GM18498 (cell line): Measurements from ENCODE around the gene CRX.
"Not testable (repeated sequence)": the region's sequence is repeated elsewhere in the genome, so short reads cannot be mapped to it uniquely, and the experiment has no call there.

ENCODE experiments used
- ATAC-seq: cut with Tn5 transposase; IDR thresholded peaks from one replicate; pipeline ENCODE4 v1.9.1; 2021; ENCODE audit warnings: mild to moderate bottlenecking, moderate library complexity; ENCODE audit not compliant: unreplicated experiment

CRX gene

DNA sequence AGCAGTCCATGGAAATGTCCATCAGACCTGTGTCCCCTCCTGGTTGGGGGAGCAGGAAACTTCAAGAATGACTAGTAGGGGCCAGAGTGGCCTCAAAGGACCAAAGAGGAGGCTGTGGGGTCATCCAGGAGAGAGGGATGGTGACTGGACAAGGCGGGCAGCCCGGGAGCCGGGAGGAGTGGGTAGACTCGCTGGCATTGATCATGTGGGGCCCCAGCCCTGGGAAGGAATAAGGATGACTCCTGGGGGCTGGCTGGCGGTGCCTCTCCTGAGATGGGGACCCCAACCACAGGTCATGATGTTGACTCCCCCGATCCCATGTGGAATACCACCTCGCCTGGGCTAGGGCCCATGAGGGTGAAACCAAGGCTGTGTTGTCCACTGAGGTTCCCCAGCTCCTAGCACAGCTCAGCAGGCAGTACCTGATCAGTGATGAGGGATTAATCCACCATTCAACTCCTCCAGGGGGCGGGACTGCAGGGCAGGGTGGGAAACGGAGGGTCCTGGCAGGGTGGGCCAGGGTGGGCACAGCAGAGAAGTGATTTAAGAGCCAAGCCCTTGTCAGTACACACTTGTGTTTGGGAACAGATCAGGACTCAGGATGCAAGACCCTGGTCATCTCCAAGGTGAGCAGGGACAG is 37.0 kb downstream of the CRX start, which contains the start of gene TPRX2:
TPRX2 (plus strand) TSS at position 590 of the 640 bp plus-strand sequence; CDS start at position 602, 12 bp downstream.
- not testable (repeated sequence) for ATAC-seq

DNA sequence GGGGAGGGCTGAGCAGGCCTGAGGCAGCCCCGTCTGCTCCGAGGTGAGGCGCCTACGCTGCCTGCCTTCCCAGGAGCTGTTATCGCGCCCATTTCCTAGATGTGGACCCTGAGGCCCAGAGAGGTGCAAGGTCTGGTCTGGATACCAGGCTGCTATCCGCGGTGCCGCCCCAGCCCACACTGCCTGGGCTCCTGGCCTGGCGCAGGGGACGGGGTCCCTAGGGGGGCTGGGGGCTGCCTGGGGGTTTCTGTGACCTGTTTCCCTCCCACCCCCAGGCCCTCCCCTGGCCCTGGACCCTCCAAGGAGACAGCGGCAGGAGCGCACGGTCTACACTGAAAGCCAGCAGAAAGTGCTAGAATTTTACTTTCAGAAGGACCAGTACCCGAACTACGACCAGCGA is 38.1 kb downstream of the CRX start:
- ATAC-seq: not testable (repeated sequence)

DNA sequence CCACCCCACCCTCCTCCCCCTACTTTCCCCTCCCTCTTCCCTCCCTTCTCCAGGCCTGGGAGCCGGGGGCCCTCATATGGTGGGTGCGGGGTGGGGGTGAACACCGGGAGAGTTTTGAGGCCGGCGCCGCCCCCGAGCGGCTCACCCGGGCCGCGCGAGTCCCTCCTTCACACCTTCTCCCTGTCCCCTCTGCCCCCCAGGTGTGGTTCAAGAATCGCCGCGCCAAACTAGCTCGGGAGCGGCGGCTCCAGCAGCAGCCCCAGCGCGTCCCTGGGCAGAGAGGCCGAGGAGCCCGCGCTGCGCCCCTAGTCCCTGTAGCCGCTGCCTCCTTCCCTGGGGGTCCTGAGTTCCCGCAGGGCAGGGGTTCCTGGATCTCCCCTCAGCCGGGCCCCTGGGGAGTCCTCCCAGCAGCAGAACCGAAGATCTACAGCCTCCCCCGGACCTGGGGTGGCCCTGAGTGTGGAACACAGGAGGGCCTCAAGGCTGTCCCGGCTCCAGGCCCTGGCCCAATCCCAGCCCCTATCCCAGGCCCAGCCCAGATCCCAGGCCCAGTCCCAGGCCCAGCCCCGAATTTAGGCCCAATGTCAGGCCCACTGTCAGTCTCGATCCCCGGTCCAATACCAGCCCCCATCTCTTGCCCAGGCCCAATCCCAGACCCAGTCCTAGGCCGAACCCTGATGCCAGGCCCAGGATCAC is 39.0 kb downstream of the CRX start:
- no peak for ATAC-seq

DNA sequence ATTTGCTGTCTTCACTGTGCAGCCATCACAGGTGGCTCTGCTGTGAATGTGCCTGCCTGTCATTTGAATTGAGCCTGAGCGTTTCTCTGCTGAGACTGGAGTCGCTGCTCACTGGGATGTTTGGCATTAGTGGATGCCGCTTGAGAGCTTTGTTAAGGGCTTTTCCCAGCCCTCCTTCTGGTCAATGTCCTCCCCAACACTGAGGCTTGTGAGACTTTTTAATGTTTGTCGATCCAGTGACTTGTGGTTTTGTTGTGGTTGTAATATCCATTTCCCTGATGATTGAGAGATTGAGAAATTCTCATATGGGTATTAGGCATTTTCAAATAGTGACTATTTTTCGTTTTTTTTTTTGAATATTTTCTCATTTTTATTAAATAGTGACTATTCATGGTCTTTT is 39.9 kb downstream of the CRX start:
- no peak for ATAC-seq

DNA sequence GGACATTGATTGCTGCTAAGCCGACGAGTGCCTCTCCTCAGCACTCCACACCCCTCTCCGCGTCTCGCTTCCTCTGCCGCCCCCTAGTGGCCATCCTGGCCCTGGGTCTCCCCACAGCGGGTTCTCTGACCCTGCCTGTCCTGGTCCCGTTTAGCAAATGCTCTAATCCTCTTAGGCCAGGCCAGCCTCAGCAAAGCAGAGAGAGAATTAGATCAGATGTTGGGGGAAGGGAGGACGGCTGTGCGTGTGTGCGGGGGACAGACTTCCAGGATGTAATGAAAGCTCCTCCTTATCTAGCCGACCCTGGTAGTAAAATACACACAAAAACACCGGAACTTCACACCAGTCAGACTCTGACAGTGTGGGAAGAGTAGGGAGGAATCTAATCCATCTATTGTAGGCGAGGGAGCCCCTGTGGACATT is 41.8 kb downstream of the CRX start:
- no peak for ATAC-seq

DNA sequence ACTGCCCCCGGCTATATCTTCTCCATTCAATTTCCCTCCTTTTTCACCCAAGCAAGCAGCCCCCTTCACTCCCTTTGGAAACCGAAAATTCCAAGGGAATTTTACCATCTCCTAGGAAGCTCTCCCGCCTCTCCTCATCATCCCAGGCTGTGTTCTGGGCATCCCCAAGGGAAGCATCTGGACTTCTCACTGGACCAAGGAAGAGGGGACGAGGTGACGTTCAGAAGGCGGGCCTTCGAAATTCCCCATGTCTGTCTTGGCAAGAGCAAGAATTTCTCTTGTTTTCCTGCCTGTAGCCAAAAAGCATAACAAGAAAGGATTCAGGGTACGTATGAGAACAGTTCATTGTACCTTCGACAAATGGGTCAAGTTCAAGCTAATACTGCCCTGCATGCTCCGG is 43.4 kb downstream of the CRX start:
- ATAC-seq: no peak

DNA sequence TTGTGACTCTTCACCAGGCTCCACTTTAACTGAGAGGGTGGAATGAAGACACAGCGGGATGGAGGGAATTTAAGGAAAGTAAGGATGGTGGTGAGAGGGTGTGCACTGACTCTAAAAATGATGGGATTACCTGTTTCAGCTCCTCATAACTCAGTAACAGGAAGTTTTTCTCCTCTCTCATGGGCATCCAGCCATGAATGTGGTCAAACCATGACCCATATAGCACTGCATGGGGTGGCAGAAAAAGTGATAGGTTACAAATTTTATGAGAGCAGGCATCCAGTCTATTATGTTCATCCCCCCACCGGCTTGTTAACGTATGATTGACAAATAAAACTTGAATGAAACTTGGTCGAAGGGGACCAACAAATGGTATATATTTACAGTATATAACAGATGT is 57.2 kb downstream of the CRX start:
- ATAC-seq: no peak

DNA sequence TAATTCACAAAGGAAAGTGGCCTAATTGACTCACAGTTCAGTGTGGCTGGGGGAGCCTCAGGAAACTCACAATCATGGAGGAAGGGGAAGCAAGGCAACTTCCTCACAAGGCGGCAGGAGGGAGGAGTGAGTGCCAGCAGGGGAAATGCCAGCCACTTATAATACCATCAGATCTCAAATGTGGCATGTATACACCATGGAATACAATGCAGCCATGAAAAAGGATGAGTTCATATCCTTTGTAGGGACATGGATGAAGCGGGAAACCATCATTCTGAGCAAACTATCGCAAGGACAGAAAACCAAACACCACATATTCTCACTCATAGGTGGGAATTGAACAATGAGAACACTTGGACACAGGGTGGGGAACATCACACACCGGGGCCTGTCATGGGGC is 57.6 kb downstream of the CRX start:
- ATAC-seq: not testable (repeated sequence)

DNA sequence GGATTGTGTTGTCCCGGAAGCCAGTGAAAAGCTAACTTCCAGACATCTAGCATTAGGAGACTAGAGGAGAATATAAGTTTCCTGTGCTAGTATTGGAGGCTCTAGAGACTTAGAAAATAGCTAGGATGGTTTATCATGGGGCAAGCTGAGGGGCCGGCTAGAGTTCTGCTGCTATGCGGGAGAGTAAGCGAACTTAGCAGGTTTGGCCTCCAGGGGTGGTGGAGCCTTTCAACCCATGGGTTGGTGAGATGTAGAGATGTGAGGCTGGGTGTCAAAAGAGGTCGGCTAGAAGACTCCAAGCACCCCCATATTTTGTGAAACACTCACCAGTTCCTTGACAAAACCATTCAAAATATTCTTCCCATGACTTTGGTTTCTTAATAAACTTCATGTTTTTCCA is 60.0 kb downstream of the CRX start:
- ATAC-seq: no peak

DNA sequence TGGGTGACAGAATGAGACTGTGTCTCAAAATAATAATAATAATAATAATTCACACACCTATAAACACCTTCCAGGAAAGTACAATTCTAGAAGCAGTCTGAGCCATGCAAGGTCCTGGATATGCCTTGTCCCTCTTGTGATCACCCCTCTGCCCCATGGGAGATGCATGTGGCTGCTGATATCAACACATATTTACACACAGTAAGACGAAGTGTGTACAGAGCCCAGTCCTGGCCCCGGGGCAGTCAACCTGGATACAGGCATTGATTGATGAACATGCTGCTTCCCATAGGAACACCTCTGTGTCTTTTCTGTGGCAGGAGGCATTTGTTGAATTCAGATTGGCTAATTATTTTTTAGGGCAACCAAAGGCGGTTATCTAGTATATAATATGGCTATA is 61.2 kb downstream of the CRX start:
- no peak for ATAC-seq

DNA sequence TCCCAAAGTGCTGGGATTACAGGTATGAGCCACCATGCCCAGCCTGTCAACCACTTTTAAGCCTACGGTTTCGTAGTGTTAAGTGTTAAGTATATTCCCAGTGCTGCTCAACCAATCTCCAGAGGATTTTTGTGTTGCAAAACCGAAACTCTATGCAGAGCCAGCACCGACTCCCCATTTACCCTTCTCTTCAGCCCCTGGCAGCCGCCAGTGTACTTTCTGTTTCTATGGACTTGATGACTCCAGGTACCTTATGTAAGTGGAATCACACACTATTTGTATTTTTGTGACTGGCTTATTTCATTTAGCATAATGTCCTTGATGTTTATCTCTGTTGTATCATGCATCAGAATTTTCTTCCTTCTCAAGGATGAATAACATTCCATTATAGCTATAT is 63.3 kb downstream of the CRX start:
- ATAC-seq: no peak

DNA sequence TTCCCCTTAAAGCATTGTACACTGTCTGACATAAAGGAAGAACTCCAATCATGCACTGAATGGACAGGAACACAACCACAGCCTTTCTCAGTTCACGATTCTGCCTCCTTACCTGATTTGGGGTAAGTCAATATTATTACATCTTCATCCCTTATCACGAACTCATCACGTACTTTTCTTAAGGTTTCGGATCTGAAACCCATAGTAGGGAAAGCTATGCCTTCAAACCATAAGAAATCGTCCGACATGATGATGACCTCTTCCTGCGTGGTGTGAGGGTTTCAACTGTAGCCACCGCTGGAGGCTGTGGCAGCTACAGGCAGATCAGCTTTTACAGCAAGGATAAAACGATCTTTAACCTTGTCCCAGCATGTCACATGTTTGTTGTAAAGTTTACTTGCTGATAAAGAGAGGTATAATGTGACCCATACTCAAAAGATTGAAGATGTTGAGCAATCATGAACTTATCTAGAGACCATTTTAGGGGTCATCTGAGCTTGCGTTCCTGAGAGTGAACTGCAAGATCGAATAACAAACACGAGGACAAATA is 64.3 kb downstream of the CRX start, which contains the start of gene SULT2A1:
SULT2A1 (minus strand) TSS at position 306 of the 550 bp plus-strand sequence; CDS start at position 248, 58 bp downstream.
- ATAC-seq: no peak

DNA sequence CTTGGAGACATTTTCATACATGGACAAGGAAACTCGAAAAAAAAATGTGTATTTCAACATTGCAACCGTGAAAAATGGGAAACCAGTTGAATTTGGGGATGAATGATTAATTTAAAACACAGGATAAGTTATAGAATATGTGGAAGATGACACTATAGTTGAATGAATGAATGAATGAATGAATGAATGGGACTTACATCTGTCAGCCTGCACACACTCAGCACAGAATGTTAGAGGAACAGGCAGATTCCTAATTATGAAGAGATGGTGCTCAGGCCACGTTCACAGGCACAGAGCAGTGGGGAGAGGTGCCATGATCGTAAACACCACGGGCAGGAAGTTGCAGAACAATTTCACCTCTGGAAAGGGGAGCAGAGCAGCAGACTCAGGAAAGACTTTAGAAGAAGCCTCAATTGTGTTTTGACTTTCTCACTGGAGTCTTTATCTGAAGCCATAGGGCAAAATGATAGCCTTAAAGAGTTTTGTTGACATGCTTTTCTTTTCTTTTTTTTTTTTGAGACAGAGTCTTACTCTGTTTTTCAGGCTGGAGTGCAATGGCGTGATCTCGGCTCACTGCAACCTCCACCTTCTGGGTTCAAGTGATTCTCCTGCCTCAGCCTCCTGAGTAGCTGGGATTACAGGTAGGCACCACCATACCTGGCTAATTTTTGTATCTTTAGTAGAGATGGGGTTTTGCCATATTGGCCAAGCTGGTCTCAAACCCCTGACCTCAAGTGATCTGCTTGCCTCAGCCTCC is 69.3 kb downstream of the CRX start:
- no peak for ATAC-seq

DNA sequence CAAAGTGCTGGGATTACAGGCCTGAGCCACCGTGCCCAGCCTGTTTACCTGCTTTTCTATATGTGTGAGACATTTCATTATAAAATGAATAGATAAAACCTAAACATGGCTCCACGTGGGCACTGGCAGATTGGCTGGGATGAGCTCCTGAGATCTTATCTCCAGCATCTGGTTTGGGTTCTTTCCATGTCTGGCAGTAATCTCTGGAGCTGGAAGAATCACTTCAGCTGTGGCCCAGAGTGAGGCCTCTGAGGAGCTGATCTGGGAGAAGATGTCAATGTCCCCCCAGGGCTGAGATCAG is 69.8 kb downstream of the CRX start:
- ATAC-seq: no peak

DNA sequence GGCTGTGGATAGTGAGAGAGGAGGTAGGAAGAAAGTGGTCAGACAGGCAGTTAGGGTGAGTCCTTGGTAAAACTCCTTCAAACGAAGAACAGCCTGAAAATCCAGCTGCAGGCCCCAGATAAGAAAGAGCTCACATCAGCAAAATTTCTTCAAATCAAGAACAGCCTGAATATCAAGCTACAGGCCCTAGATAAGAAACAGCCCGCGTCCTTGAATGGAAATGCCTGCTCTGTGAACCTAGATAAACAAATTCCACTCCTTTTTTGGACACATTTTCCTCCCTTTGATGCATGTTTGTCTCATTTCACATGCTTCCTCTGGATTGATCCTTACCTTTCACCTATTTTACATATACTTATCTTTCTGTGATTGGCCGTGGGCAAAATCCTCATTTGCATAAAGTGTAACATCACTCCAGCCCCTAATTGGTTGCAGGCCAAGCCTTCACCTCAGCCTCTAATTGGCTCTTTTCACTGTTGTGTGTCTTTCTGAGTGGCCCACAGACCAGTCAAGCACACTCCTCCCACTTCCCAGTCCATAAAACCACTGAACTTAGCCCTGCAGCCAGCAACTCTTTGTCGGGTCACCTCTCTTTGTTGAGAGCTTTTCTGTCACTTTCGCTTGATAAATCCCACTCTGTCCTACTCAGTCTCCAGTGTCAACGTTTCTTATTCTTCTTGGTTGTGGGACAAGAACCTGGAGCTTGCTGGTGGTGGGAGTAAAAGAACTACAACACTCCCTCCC is 70.4 kb downstream of the CRX start:
- no peak for ATAC-seq
